ENCODE data around the gene IL1RAPL1. TPM values are rescaled to one million over a fixed set of nuclear protein-coding genes. Genes with fewer than 3 reads are reported as not detected.
"Not testable (repeated sequence)": the region's sequence is repeated elsewhere in the genome, so short reads cannot be mapped to it uniquely, and the experiment has no call there.

IL1RAPL1 gene
- total RNA-seq, 1 experiment from 2014 or later = not detected

DNA sequence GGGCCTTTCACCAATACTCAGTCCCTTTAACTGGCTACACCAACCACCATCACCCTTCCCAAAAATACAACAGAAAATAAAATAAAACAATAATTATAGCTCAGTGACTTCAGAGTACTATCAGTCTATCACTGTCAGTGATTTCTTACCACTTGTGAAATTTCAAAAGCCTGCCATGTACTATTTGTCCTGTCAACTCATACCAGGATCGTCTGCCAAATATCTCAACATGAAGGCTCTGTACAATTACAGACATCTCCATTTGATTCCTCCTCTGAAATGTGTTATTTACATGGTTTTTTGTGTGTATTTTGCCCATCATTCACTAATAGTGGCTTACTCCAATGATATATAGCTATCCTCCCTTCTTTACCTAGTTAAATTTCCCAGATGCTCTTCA, 772.0 kb downstream of the IL1RAPL1 start:
- CTCF ChIA-PET = no interaction called here
- H3K9me3 Mint-ChIP-seq (ENCODE audit: low read depth, unreplicated experiment) = no peaks in the 10 kb centered on the region
- H3K27ac Mint-ChIP-seq (ENCODE audit: unreplicated experiment) = no peak overlapping the region
- TF ChIP-seq, protein P1, sequence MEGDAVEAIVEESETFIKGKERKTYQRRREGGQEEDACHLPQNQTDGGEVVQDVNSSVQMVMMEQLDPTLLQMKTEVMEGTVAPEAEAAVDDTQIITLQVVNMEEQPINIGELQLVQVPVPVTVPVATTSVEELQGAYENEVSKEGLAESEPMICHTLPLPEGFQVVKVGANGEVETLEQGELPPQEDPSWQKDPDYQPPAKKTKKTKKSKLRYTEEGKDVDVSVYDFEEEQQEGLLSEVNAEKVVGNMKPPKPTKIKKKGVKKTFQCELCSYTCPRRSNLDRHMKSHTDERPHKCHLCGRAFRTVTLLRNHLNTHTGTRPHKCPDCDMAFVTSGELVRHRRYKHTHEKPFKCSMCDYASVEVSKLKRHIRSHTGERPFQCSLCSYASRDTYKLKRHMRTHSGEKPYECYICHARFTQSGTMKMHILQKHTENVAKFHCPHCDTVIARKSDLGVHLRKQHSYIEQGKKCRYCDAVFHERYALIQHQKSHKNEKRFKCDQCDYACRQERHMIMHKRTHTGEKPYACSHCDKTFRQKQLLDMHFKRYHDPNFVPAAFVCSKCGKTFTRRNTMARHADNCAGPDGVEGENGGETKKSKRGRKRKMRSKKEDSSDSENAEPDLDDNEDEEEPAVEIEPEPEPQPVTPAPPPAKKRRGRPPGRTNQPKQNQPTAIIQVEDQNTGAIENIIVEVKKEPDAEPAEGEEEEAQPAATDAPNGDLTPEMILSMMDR (IDR thresholded peaks at IDR 0.05; ENCODE audit: unreplicated experiment) = no peak
- intact Hi-C loops (cut with micrococcal nuclease; ENCODE audit: unreplicated experiment) = no loop called here
- H3K4me3 Mint-ChIP-seq (ENCODE audit: low read depth, unreplicated experiment) = no peak overlapping the region
- DNase-seq = no peak
- no peaks in the 10 kb centered on the region for H3K4me1 Mint-ChIP-seq (ENCODE audit: low read depth, unreplicated experiment)
- BruUV-seq (replicated peaks) = no TSS peak
- no peaks in the 10 kb centered on the region for H3K36me3 Mint-ChIP-seq (ENCODE audit: insufficient read depth, unreplicated experiment)
- H3K27me3 Mint-ChIP-seq (ENCODE audit: unreplicated experiment) = no peaks in the 10 kb centered on the region

DNA sequence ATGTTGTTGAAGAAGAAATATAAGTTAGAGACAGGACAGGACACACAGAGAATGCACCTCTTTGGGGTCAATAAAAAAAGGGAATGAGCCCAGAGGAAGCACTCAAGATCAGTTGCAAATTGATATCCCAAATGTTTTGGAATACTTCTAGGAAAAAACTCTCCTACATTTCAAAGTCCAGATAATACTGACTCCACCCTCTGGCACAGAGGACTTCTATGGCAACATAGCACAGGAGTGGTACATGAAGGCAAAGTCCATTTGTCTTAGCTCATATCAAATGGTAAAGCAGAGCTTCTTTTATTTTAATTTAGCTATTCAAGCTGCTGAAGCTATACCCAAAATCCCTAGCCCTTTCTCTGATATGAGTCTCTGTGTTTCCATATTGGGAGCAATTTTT, 787.5 kb downstream of the IL1RAPL1 start:
- DNase-seq; intact Hi-C loops (cut with micrococcal nuclease; ENCODE audit: unreplicated experiment); H3K4me3 Mint-ChIP-seq (ENCODE audit: low read depth, unreplicated experiment); H3K36me3 Mint-ChIP-seq (ENCODE audit: insufficient read depth, unreplicated experiment); H3K4me1 Mint-ChIP-seq (ENCODE audit: low read depth, unreplicated experiment); H3K27ac Mint-ChIP-seq (ENCODE audit: unreplicated experiment); CTCF ChIA-PET; H3K9me3 Mint-ChIP-seq (ENCODE audit: low read depth, unreplicated experiment); H3K27me3 Mint-ChIP-seq (ENCODE audit: unreplicated experiment); BruUV-seq (replicated peaks): not testable (repeated sequence)

DNA sequence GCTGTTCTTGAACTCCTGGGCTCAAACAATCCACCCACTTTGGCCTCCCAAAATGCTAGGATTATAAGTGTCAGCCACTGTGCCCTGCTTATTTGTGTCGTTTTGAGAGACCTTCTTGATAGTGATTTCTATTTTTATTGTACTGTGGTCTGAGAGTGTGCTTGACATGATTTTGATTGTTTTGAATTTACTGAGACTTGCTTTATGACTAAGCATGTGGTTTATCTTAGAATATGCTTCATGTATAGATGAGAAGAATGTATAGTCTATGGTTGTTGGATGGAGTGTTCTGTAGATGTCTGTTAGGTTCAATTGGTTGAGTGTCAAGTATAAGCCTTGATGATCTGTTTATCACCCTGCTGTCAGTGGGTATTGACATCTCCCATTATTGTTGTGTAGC, 789.3 kb downstream of the IL1RAPL1 start:
- Mint-ChIP-seq H3K27ac (ENCODE audit: unreplicated experiment) (no peak overlapping the region), H3K4me3 (ENCODE audit: low read depth, unreplicated experiment) (no peak overlapping the region), H3K27me3 (ENCODE audit: unreplicated experiment) (no peaks in the 10 kb centered on the region), H3K9me3 (ENCODE audit: low read depth, unreplicated experiment) (peaks cover 4% of the 10 kb centered on the region), H3K36me3 (ENCODE audit: insufficient read depth, unreplicated experiment) (no peaks in the 10 kb centered on the region), H3K4me1 (ENCODE audit: low read depth, unreplicated experiment) (no peaks in the 10 kb centered on the region)
- CTCF ChIA-PET = no interaction called here
- no TSS peak for BruUV-seq (replicated peaks)
- no peak for DNase-seq
- TF ChIP-seq, protein P1 (IDR thresholded peaks at IDR 0.05; ENCODE audit: unreplicated experiment) = no peak
- intact Hi-C loops (cut with micrococcal nuclease; ENCODE audit: unreplicated experiment) = no loop called here

DNA sequence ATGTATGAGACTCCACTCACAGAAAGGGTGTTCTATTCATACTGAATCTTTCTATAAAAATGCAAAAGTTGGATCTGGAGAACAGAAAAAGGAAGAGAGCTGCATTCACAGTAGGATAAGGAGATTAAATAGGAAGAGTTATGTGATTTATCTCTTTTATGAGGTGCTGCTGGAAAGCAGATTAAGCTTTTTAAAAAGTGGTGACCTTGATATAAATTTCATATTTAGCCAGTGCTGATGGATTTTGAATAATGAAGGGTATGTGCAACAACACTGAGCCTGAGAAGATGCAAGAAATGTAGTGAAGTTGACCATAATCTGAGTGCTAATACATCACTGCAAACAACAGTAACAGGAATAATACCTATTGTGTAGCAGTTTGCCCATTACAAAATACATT, 795.6 kb downstream of the IL1RAPL1 start:
- CTCF ChIA-PET = no interaction called here
- TF ChIP-seq, protein P1 (IDR thresholded peaks at IDR 0.05; ENCODE audit: unreplicated experiment) = no peak
- Mint-ChIP-seq H3K4me1 (ENCODE audit: low read depth, unreplicated experiment) (no peaks in the 10 kb centered on the region), H3K27ac (ENCODE audit: unreplicated experiment) (no peak overlapping the region), H3K27me3 (ENCODE audit: unreplicated experiment) (no peaks in the 10 kb centered on the region), H3K4me3 (ENCODE audit: low read depth, unreplicated experiment) (no peak overlapping the region), H3K9me3 (ENCODE audit: low read depth, unreplicated experiment) (peaks cover 4% of the 10 kb centered on the region), H3K36me3 (ENCODE audit: insufficient read depth, unreplicated experiment) (no peaks in the 10 kb centered on the region)
- intact Hi-C loops (cut with micrococcal nuclease; ENCODE audit: unreplicated experiment) = no loop called here
- no peak for DNase-seq
- no TSS peak for BruUV-seq (replicated peaks)

DNA sequence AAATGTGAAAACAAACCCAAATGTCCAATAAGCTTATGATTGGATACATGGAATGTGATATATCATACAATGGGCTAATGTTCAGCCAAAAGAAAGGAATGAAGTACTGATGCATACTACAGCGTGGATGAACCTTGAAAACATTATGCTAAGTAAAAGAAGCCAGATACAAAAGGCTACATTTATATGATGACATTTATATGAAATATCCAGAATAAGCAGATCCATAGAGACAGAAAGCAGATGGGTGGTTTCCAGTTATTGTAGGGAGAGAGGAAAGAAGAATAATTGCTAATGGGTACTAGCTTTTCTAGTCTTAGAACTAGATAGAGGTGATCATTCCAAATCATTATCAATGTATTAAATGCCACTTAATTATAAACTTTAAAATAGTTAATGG, 801.3 kb downstream of the IL1RAPL1 start:
- Mint-ChIP-seq H3K4me1 (ENCODE audit: low read depth, unreplicated experiment) (no peaks in the 10 kb centered on the region), H3K36me3 (ENCODE audit: insufficient read depth, unreplicated experiment) (no peaks in the 10 kb centered on the region), H3K9me3 (ENCODE audit: low read depth, unreplicated experiment) (peaks cover 2% of the 10 kb centered on the region), H3K4me3 (ENCODE audit: low read depth, unreplicated experiment) (no peak overlapping the region), H3K27ac (ENCODE audit: unreplicated experiment) (no peak overlapping the region), H3K27me3 (ENCODE audit: unreplicated experiment) (no peaks in the 10 kb centered on the region)
- no peak for DNase-seq
- intact Hi-C loops (cut with micrococcal nuclease; ENCODE audit: unreplicated experiment) = no loop called here
- no TSS peak for BruUV-seq (replicated peaks)
- TF ChIP-seq, protein P1 (IDR thresholded peaks at IDR 0.05; ENCODE audit: unreplicated experiment) = no peak
- CTCF ChIA-PET = no interaction called here
